Measurements from ENCODE around the gene BAMBI.
"Not testable (repeated sequence)": the region's sequence is repeated elsewhere in the genome, so short reads cannot be mapped to it uniquely, and the experiment has no call there.

The BAMBI gene

DNA sequence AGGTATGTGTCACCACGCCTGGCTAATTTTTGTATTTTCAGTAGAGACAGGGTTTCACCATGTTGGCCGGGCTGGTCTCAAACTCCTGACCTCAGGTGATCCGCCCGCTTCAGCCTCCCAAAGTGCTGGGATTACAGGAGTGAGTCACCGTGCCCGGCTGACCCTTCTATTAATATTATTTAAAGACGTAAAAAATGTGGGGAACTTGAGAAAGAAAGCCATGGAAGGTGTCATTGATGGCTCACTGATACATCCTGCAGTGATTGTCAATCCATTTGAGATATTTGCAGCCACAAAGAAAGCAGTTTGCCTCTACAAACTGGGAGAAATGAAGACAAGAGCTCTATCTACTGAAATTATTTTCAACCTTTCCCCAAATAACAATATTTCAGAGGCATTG lies 18.5 kb upstream of the BAMBI start:
- H3K79me1 ChIP-seq (replicated peaks; ENCODE audit: low read length, poor library complexity, severe bottlenecking); H3K36me3 ChIP-seq (ENCODE audit: control insufficient read depth in 1 of 2, insufficient read depth in 2 of 2, low read depth in 1 of 2, low read length in 2 of 2); H3K4me2 ChIP-seq (ENCODE audit: low read length, poor library complexity, severe bottlenecking); H3K23ac ChIP-seq (ENCODE audit: low read length in 2 of 2); H2AFZ ChIP-seq (ENCODE audit: low read depth, low read length); H2BK15ac ChIP-seq (ENCODE audit: low read depth, poor library complexity, severe bottlenecking); H2BK5ac ChIP-seq (ENCODE audit: low read depth, low read length, poor library complexity, severe bottlenecking); H3K9me3 ChIP-seq (ENCODE audit: control insufficient read depth, low read length); H3K4me3 ChIP-seq (ENCODE audit: insufficient read depth in 1 of 2, low read depth in 1 of 2, low read length in 2 of 2); H3K4me1 ChIP-seq (ENCODE audit: control insufficient read depth, insufficient read depth, low read depth, low read length); H3K9ac ChIP-seq (ENCODE audit: low read length); H2BK12ac ChIP-seq (ENCODE audit: low read length in 2 of 2); H3K14ac ChIP-seq (ENCODE audit: low read length in 2 of 2); H4K8ac ChIP-seq (ENCODE audit: low read length); H3K27ac ChIP-seq (ENCODE audit: low read length, poor library complexity, severe bottlenecking); H3K27me3 ChIP-seq (ENCODE audit: control insufficient read depth in 1 of 2, insufficient read depth in 1 of 2, low read length in 2 of 2); H4K91ac ChIP-seq (ENCODE audit: low read length); DNase-seq; H2BK120ac ChIP-seq (ENCODE audit: low read depth, low read length); H3K4ac ChIP-seq (ENCODE audit: low read depth in 1 of 2, low read length in 2 of 2); H3K18ac ChIP-seq (ENCODE audit: low read depth in 1 of 2, low read length in 2 of 2); H2AK5ac ChIP-seq (ENCODE audit: low read length, severe bottlenecking): not testable (repeated sequence)
- WGBS = 96% methylated on average over 2 of the region's 7 CpGs

DNA sequence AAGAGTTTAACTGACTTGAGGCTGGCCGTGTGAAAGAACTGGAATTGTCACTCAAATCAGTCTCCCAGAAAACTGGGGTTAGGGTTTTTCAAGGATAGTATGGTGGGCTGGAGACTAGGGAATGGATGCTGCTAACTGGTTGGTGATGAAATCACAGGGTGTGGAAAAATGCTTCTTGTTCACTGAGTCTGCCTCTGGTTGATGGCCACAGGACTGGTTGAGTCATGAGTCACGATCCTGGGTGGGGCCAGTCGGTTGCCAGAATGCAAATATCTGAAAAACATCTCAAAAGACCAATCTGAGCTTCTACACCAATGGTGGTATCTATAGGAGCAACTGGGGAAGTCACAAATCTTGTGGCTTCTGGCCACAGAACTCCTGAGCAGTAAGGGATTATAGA lies 16.3 kb upstream of the BAMBI start:
- Histone ChIP-seq H3K18ac (ENCODE audit: low read depth in 1 of 2, low read length in 2 of 2) (no peak overlapping the region), H3K9me3 (ENCODE audit: control insufficient read depth, low read length) (peaks cover 2% of the 10 kb centered on the region), H3K79me1 (replicated peaks; ENCODE audit: low read length, poor library complexity, severe bottlenecking) (no peaks in the 10 kb centered on the region), H2BK120ac (ENCODE audit: low read depth, low read length) (no peak overlapping the region), H3K36me3 (ENCODE audit: control insufficient read depth in 1 of 2, insufficient read depth in 2 of 2, low read depth in 1 of 2, low read length in 2 of 2) (no peaks in the 10 kb centered on the region), H4K91ac (ENCODE audit: low read length) (no peak overlapping the region), H2BK15ac (ENCODE audit: low read depth, poor library complexity, severe bottlenecking) (no peak overlapping the region), H3K4me2 (ENCODE audit: low read length, poor library complexity, severe bottlenecking) (no peak overlapping the region), H3K4ac (ENCODE audit: low read depth in 1 of 2, low read length in 2 of 2) (no peak overlapping the region), H4K8ac (ENCODE audit: low read length) (no peak overlapping the region), H2AK5ac (ENCODE audit: low read length, severe bottlenecking) (no peak overlapping the region), H3K9ac (ENCODE audit: low read length) (peak overlapping the region; percentile 1), H3K4me1 (ENCODE audit: control insufficient read depth, insufficient read depth, low read depth, low read length) (peaks cover 2% of the 10 kb centered on the region), H2AFZ (ENCODE audit: low read depth, low read length) (no peak overlapping the region), H2BK5ac (ENCODE audit: low read depth, low read length, poor library complexity, severe bottlenecking) (no peak overlapping the region), H3K4me3 (ENCODE audit: insufficient read depth in 1 of 2, low read depth in 1 of 2, low read length in 2 of 2) (no peak overlapping the region), H3K27ac (ENCODE audit: low read length, poor library complexity, severe bottlenecking) (no peak overlapping the region), H2BK12ac (ENCODE audit: low read length in 2 of 2) (no peak overlapping the region), H3K14ac (ENCODE audit: low read length in 2 of 2) (no peak overlapping the region), H3K23ac (ENCODE audit: low read length in 2 of 2) (no peak overlapping the region), H3K27me3 (ENCODE audit: control insufficient read depth in 1 of 2, insufficient read depth in 1 of 2, low read length in 2 of 2) (no peaks in the 10 kb centered on the region)
- 49% methylated on average over 3 of the region's 3 CpGs for WGBS
- DNase-seq = peak; percentile 78

GRCh38 chr10:28663576-28664368 lies 13.5 kb upstream of the BAMBI start:
- H2BK15ac ChIP-seq (ENCODE audit: low read depth, poor library complexity, severe bottlenecking) = no peak overlapping the region
- no peak overlapping the region for H2AK5ac ChIP-seq (ENCODE audit: low read length, severe bottlenecking)
- no peak overlapping the region for H4K8ac ChIP-seq (ENCODE audit: low read length)
- no peak overlapping the region for H3K27ac ChIP-seq (ENCODE audit: low read length, poor library complexity, severe bottlenecking)
- H3K9ac ChIP-seq (ENCODE audit: low read length) = peak overlapping the region; percentile 17
- no peak overlapping the region for H3K4ac ChIP-seq (ENCODE audit: low read depth in 1 of 2, low read length in 2 of 2)
- H3K9me3 ChIP-seq (ENCODE audit: control insufficient read depth, low read length) = no peaks in the 10 kb centered on the region
- H2BK5ac ChIP-seq (ENCODE audit: low read depth, low read length, poor library complexity, severe bottlenecking) = no peak overlapping the region
- H3K4me3 ChIP-seq (ENCODE audit: insufficient read depth in 1 of 2, low read depth in 1 of 2, low read length in 2 of 2) = no peak overlapping the region
- H3K27me3 ChIP-seq (ENCODE audit: control insufficient read depth in 1 of 2, insufficient read depth in 1 of 2, low read length in 2 of 2) = peaks cover 16 to 23% of the 10 kb centered on the region in 2 experiments
- H3K18ac ChIP-seq (ENCODE audit: low read depth in 1 of 2, low read length in 2 of 2) = no peak overlapping the region
- no peak overlapping the region for H2AFZ ChIP-seq (ENCODE audit: low read depth, low read length)
- no peaks in the 10 kb centered on the region for H3K36me3 ChIP-seq (ENCODE audit: control insufficient read depth in 1 of 2, insufficient read depth in 2 of 2, low read depth in 1 of 2, low read length in 2 of 2)
- no peak overlapping the region for H4K91ac ChIP-seq (ENCODE audit: low read length)
- WGBS = 6% methylated on average over 8 of the region's 9 CpGs
- H3K79me1 ChIP-seq (replicated peaks; ENCODE audit: low read length, poor library complexity, severe bottlenecking) = no peaks in the 10 kb centered on the region
- H3K4me1 ChIP-seq (ENCODE audit: control insufficient read depth, insufficient read depth, low read depth, low read length) = peaks cover 5% of the 10 kb centered on the region
- no peak overlapping the region for H2BK12ac ChIP-seq (ENCODE audit: low read length in 2 of 2)
- no peak overlapping the region for H3K4me2 ChIP-seq (ENCODE audit: low read length, poor library complexity, severe bottlenecking)
- H2BK120ac ChIP-seq (ENCODE audit: low read depth, low read length) = no peak overlapping the region
- H3K23ac ChIP-seq (ENCODE audit: low read length in 2 of 2) = no peak overlapping the region
- peak; percentile 89 for DNase-seq
- H3K14ac ChIP-seq (ENCODE audit: low read length in 2 of 2) = no peak overlapping the region

- Histone ChIP-seq H3K79me1 (replicated peaks; ENCODE audit: low read length, poor library complexity, severe bottlenecking) (no peaks in the 10 kb centered on the region), H3K27me3 (ENCODE audit: control insufficient read depth in 1 of 2, insufficient read depth in 1 of 2, low read length in 2 of 2) (peaks cover 21 to 29% of the 10 kb centered on the region in 2 experiments), H3K4me2 (ENCODE audit: low read length, poor library complexity, severe bottlenecking) (no peak overlapping the region), H3K18ac (ENCODE audit: low read depth in 1 of 2, low read length in 2 of 2) (no peak overlapping the region), H3K4me3 (ENCODE audit: insufficient read depth in 1 of 2, low read depth in 1 of 2, low read length in 2 of 2) (no peak overlapping the region), H2AK5ac (ENCODE audit: low read length, severe bottlenecking) (no peak overlapping the region), H3K4me1 (ENCODE audit: control insufficient read depth, insufficient read depth, low read depth, low read length) (peaks cover 7% of the 10 kb centered on the region), H3K36me3 (ENCODE audit: control insufficient read depth in 1 of 2, insufficient read depth in 2 of 2, low read depth in 1 of 2, low read length in 2 of 2) (no peaks in the 10 kb centered on the region), H3K9me3 (ENCODE audit: control insufficient read depth, low read length) (peaks cover 2% of the 10 kb centered on the region), H2BK12ac (ENCODE audit: low read length in 2 of 2) (no peak overlapping the region), H3K9ac (ENCODE audit: low read length) (peak overlapping the region; percentile 17), H3K23ac (ENCODE audit: low read length in 2 of 2) (no peak overlapping the region), H2AFZ (ENCODE audit: low read depth, low read length) (no peak overlapping the region), H2BK15ac (ENCODE audit: low read depth, poor library complexity, severe bottlenecking) (no peak overlapping the region), H3K14ac (ENCODE audit: low read length in 2 of 2) (no peak overlapping the region), H4K91ac (ENCODE audit: low read length) (no peak overlapping the region), H2BK5ac (ENCODE audit: low read depth, low read length, poor library complexity, severe bottlenecking) (no peak overlapping the region), H3K4ac (ENCODE audit: low read depth in 1 of 2, low read length in 2 of 2) (no peak overlapping the region), H2BK120ac (ENCODE audit: low read depth, low read length) (no peak overlapping the region), H4K8ac (ENCODE audit: low read length) (peak overlapping the region; percentile 49), H3K27ac (ENCODE audit: low read length, poor library complexity, severe bottlenecking) (no peak overlapping the region)
- 43% methylated on average over 6 of the region's 6 CpGs for WGBS
- peak; percentile 88 for DNase-seq
Observed at GRCh38 chr10:28664369-28664740, 13.0 kb upstream of the BAMBI start.
